Measurements from ENCODE around the gene RNF144A.

RNF144A gene

DNA sequence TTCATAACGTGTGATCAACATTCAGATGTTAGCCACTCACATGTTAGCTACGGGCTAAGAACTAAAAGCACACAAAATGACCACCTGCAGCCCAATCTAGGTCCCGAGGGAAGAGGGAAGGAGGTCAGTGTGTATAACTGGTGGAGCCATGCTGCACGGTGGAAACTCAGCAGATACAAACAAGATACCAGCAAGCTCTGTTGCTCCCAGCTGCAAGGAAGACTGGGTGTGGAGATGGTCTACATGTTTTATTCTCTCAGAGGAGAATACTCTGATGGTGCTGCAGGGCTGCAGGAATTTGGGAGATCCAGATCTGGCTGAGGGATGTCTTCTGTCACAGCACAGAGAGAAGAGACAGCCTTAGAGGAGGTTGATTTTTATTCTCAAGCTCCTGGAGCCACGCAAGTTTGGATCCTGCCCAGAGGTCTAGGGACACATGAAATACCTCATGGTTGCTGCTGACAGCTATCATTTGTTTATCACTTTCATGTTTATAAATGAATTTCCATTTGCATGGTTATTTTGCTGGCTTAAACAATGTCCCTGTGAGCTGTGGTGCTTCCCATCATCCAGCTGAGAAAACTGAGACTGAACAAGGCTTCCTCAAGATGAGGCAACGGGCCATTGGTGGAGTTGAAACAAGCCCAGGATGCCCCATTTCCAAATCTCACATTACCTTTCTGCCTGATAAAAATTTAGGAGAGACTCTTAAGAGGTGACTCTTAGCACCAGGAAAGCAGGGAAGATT, 30.9 kb downstream of the RNF144A start:
- no peak for DNase-seq (ENCODE audit: low spot score)

DNA sequence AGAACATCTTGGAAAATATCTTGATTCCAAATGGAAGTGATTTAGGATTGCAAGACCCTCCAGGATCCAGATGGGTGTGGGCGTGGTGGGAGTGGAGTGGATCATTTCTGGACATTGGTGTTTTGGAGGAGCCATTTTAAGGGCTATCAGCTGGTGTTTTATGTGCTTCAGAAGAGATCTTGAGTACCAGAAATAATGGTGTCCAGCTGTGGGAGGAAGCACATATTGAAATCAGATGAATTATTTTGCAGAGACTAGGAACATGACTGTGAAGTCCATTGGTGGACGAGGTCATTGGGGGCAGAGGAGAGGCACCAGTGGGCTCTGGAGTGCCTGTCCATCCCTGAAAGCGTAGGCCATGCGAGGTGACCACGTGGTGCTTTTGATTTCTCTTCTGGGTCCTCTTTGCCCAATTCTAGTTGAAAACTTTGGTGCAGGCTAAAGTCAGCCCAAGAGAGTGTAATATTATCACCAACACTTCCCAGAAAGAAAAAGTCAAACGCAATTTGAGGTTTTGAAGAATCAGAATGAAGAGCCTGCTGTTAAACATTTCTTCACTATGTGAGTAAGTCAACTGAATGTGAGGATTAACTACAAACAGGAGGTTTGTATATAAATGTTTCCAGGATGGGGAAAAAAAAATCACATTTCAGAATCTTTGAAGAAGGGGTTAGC, 31.6 kb downstream of the RNF144A start:
- no peak for DNase-seq (ENCODE audit: low spot score)

DNA sequence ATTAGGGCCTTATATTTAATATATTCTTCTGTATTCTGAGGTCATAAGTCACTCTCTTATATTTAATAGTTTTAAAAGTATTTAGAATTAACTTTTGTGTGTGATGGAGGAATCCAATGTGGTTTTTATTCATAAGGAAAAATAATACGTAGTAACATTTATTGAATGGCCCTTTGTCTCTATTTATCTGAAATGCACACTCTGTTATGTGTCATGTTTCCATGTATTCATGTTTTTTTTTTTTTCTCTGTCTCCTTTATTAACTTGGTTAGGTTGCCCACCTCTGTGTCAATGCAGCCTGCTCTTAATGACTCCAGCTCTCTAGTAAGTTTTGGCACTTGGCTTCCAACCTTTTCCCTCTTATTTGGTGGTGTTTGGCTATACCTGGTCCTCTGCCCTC, 33.8 kb downstream of the RNF144A start:
- no peak for DNase-seq (ENCODE audit: low spot score)

DNA sequence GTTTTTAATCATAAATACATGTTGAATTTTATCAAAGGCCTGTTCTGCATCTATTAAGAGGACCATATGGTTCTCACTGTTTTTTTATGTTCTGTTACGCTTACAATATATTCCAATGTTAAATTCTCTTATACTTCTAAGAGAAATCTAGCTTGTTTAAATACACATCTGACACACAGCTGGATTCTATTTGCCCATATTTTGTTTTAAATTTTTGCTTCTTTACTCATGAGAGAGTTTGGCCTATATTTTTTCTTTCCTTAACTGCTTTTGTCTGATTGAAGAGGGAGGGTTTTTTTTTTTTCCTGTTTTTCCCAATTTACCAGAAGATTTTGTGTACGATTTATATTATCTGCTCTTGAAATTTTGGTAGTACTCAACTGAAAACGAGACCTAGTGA, 34.9 kb downstream of the RNF144A start:
- DNase-seq (ENCODE audit: low spot score) = no peak

DNA sequence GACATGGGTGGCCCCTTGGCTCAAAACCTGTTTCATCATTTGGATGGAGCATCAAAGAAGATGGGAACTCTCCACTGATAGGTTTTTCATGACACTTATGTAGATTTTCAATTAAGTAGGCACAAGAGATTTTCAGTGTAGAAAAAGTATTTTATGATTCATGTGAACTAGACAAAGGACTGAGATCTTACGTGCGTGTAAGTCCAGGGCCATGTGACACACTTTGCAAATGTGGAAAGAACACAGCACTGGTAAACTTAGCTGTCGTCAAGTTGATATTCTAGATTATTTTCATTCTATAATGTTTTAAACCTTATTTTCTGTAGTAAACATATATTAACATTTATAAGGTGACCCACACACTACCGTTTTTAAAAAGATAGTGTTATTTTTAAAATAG, 37.4 kb downstream of the RNF144A start:
- no peak for DNase-seq (ENCODE audit: low spot score)

DNA sequence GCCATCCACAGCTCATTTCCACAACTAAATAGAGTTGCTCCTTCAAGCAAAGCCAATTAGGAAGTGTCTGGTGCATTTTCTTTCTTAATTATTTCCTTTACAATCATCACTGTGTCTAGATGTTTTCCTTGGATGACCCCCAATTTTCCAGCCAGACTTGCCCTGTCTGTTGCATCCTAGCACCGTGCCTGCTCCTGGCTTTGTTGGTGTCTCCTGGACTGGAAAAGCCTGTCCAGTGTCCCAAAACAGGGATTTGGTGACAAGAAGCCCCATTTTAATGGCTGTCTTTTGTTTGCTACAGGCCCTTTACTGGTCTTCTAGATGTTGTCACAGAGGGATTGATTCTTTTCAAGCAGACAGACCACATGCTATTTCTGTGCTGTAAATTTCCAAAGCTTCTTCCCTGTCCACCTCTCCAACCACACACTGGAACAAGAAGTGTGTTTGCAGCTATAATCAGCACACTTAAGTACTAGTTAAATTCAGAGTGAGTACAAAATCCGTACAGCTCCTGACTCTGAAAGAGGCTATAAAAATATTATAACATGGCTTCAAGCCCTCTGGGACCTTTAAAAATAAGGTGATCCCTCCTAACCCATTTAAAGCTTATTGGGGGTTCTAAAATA, 38.4 kb downstream of the RNF144A start:
- no peak for DNase-seq (ENCODE audit: low spot score)

DNA sequence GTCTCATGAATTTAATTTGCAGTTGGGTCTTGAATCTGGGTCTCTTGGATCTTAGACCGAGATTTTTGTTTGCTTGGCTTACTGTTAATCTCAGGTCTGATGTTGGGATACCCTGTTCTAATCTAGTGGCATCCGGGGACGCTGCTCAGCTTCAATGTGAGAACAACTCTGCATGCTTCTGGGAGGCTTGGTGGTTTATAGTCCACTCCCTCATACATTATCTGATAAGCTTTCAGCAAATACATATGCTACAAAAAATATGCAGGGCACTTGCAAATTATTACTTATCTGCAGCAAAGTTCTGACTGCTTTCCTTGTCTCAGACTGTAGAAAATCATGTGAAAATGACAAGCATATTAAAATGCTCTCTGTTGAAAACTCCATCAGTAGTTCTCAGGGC, 39.4 kb downstream of the RNF144A start:
- DNase-seq (ENCODE audit: low spot score) = no peak

DNA sequence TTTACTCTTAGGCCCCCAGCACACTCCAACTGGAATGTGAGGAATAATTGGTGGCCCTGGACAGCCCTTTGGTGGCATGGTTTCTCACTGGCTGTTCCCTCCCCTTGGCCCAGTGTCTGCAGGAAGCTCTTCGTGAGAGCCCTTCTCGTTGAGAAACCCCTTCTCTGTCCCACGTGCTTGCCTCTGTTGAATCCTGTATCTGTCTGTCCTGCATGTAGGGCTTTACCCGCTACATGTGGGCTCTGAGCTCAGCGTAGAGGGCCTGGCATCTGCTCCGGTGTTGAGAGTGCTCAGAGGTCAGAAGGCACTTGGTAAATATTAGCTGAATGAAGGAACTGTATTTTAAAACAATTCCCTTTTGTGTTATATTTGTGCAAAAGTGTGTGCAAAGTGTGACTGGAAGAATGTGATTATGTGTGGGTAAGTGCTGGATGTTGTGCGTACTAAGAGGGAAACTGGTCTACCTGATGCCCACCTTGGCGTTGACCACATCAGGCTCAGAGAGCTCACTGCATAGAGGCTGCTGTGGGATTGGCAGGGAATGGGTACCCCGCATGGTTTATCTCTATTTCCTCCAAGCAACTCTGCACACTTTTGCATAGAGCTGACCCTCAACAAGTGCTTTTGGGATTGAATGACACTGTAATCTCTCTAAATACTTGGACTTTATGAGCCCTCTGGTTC, 40.0 kb downstream of the RNF144A start:
- no peak for DNase-seq (ENCODE audit: low spot score)

DNA sequence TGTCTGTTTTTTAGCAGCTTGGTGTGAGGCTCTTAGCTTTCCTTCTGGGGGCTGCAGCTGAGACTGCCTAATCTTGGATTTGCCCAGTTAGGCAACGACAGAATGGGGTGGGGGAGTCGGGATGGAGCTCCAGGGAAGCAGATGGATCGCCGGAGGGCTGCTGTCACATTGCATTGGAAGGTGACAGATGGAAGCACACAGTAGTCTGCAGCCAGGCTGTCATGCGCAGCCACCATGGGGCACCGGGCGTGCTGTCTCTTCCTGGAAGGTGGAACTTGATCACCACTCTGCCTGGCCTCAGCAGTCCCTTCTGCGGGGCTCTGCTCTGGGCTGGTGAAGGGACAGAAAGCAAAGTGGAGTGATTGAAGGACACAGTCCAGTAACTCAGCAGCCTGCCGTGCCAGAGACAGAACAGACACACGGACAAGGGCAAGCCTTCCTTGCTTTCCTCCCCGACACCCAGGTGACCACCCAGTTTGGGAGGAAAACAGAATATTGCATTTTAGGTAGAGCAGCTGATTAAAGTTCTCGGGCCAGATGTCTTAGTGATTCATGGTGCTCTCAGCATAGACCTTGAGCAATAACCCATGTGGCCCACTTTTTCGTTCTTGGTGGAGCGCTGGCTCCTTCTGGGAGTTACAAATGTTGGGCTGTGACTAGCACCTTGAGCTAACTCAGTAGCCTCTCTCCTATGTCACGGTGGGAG, 40.9 kb downstream of the RNF144A start:
- no peak for DNase-seq (ENCODE audit: low spot score)

DNA sequence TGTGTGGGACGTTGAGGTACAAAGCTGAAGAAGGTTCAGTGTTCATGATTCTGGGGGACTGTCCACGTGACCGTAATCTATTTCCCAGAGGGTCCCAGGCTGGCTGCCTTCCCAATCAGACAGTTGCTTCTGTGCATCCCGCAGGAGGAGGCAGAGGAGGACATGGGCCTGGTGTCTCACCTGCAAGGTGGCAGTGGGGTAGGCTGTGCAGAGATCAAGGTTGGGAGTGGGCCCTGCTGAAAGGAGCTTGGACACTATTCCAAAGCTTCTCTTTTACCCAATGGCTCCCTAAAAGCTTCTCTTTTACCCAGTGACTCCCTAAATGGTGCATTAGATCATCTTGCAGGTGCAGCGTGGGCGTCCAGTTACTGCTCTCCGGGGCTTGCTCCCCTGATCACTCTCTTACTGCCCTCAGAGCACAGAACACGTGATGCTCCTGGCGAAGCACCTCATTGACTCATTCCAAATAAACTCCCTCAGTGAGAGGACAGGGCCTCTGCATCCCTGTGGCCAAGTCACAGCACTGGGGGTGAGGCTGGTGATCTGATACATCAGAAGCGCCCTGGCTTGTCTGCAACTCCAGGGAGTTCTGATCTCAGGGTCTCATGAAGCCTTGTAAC, 41.5 kb downstream of the RNF144A start:
- DNase-seq (ENCODE audit: low spot score) = no peak

DNA sequence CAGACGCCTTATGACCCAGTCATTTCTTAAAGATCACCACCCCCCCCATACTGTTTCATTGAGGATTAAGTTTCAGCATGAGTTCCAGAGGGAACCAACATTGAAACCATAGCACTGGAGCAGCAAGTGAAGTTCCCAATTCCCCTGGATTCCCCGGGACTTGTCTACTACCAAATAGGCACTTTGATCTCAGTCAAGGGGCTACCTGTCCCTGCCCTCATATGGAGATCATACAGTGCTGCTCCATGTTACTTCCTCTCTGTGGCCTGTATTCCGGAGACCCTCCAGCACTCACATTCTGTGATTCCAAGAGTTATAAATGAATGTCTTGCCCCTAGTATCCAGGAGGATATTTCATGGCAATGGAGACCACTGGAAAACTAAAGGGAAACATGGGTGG, 42.5 kb downstream of the RNF144A start:
- DNase-seq (ENCODE audit: low spot score) = no peak

DNA sequence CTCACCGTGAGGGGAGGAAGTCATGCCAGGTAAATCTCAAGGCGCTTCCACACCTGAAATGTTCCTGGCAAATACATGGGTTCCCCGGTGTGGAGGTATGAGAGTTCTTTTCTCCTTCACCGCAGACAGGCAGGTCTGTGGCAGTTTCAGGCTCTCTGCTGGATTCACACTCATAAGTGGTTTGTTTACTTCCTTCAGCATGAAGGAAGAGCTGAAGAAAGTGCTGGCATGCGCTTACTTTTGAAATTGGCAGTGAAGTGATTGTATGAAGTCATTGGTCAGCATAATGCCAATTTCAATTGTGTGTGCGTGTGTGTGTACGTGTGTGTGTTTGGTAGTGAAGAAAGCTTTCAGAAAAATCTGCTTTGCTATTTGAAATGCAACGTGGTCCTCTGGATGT, 43.4 kb downstream of the RNF144A start:
- DNase-seq (ENCODE audit: low spot score) = no peak

DNA sequence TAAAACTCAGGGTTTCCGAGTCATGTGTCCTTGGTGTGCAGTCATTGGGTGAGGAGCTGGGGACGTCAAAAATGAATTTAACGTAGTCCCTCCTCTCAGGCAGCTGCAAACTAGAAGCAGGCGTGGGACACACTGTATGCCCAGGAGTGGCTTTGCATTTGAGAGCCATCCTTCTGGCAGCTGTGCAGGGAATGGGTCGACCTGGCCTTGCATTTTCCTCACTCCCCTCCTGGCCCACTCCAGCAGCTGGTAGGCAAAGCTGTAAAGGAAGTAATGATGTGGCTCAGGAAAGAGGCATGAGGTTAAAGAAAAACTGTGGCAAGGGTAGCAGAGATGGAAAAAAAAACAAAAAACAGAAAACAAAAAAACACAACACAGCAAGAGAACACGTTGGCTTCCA, 46.5 kb downstream of the RNF144A start:
- DNase-seq (ENCODE audit: low spot score) = no peak

DNA sequence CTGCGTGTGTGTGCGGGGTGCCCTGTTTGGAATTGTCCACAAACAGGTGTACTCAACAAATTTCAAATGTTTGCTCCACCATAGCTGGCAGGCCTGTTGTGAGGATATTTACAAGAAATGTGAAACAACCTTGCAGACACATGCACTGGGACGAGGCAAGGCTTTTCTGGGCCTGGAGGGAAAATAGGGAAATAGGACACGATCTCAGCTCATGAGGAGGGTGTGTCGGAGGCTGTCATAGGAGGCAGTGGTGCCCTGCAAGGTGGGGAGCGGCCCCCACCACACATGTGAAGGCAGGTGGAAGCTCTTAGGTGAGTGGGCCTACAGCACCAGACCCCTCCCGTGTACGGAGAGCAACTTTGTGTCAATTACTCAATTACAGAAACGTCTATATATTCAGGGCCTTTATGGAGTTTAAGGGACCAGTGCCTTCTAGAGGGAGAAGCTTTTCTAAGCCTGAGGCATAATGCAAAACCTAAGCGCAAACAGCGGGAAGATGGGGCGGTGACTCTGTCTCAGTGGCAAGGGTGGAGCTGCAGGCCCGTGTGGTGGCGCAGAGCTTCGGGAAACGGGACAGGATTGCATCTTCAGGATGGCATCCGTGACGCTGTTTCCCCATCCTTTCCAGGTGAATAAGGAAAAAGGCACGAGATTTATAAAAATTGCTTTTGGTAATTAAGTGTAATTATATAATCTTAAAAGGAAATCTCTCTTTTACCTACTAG, 48.0 kb downstream of the RNF144A start:
- no peak for DNase-seq (ENCODE audit: low spot score)

DNA sequence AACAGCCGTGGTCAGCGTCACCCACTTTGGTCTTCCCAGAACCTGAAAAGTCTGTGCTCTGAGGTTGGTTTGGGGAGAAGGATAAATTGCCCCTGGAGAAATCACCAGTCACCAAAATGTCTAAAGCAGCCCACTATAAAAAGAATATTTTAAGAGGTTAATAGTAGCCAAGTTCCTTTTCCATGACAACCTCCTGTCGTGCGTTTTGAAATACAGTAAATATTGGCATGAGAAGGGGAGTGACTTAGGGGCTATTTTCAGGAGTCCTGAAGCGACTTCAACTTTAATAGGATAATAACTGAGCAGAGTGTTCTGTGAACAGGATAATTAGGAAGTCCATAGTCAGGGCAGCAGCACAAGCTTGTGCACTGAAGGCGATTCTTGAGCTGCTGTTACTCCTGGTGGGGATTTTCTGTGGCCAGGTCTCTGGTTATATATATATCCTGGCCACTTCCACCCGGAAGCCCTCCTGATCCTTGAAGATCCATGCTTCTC, 49.3 kb downstream of the RNF144A start:
- no peak for DNase-seq (ENCODE audit: low spot score)

DNA sequence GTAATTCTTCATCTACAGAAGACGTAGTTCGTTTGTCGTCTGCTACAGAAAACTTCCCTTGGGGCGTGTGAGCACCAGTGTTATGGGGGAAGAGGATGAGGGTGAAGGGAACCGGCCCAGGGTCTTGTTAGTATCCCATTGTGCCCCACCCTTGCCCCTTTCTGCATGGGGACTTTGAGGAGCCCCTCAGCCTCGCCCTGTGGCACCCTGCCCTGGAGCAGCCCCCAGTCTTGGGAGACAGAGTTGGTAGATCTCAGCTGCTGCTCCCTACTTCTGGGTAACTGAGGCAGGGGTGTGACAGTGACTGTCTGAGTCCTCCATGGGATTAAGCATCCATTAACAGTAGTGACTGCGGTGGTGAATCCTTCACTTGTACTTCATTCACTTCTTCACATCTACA, 50.1 kb downstream of the RNF144A start:
- DNase-seq (ENCODE audit: low spot score) = no peak

DNA sequence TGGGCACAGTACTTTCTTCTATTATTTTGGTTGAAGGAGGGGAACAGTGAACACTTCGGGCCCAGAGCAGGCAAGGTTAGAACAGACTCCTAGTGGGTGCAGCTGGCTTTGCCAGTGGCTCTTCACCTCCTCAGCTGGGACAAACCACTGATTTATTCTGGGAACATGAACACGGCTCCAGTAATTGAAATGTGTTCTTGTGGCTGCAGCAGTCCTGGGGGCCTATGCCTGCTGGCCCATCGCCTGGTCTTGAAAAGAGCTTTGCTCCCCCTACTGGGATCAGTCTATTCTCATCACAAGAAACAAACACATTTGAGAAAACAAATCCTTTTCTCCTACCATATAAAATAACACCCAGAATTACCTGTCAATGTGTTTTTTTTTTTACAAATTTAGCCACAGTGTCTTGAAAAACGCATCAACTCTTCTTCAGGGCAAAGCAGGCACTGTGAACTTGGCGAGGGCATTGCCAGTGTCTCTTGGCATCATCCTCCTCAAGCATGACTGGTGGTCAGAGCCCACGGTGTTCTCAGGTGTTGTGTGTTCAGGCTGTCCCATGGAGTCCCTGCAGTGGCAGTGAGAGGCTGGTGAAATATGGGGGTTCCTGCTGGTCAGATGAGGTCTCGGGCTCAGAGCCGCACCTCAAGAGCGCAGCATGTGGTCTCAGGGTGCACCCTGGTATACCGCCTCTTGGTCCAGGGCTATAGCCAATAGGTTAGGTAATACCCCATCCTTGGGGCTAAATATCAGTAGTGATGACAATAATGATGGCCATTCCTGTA, 51.3 kb downstream of the RNF144A start:
- no peak for DNase-seq (ENCODE audit: low spot score)

DNA sequence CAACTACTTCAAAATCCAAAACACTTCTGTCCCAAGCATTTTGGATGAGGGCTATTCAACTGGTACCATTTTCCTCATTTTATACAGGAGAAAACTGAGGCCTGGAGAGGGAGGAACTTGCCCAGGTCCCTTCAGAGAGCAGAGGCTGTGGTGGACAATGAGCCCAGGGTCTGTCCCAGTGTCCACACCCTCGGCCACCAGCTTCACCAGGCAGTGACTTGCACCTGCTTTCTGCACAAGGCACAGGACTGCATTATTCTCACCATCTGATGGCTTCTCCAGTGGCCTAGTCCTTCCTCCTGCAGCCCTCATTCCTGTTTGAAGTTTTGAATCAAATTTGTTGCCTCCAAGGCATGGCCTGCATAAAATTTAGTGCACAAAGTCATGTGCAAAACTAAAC, 53.3 kb downstream of the RNF144A start:
- DNase-seq (ENCODE audit: low spot score) = no peak

DNA sequence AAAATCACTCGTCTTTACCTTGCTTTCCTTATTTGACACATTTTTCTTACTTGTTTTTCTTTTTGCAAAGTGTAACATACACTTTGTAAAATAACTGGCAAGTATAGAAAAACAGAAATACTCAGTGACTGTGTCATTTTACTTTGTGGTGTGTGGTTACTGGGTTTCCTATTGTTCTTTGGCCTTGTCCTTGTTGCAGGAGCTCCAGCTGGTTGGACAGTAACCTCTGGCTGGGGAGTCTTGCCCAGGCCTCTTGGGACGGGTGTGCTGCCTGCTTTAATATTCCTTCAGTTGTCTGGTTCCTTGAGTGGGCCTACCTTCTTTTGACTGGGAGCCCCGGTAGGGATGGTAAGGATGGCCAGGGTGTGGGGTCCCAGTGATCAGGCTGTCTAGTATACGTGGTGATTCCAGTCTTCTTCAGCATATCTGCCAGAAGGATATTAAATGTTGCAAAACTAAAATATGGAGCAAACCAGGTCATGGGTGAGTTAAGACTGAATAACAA, 53.8 kb downstream of the RNF144A start:
- DNase-seq (ENCODE audit: low spot score) = no peak

DNA sequence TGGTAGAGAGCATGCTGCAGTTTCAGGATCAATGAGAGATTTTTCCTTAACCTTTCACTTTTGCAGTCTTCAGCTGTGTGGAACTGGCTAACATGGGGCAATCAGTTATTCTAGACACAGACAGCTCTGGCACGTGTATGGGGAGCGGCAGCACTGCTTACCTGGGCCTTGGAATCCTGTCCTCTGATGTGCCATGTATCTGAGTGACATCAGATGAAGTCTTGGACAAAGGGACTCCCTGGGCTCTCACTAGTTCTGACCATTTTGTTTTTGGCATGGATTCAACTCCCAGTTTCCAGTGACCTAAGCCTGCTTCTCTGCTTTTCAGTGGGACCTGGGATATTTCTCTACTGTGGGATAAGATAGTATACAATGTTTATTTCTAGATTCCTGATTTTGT, 54.3 kb downstream of the RNF144A start:
- DNase-seq (ENCODE audit: low spot score) = no peak

All from germinal center (tissue), 1 donor.